Measurements from ENCODE around the gene PRICKLE1.

Gene PRICKLE1

GRCh38 chr12:42450248-42450647, 139.3 kb downstream of the PRICKLE1 start:
- DNase-seq (ENCODE audit: low read depth): no peak

GRCh38 chr12:42448841-42449240, 140.7 kb downstream of the PRICKLE1 start:
- DNase-seq (ENCODE audit: low read depth): no peak

- DNase-seq (ENCODE audit: low read depth): no peak
These were observed 142.2 kb downstream of the PRICKLE1 start for GRCh38 chr12:42447371-42447786.

GRCh38 chr12:42446761-42447160, 142.8 kb downstream of the PRICKLE1 start:
- no peak for DNase-seq (ENCODE audit: low read depth)

GRCh38 chr12:42445891-42446290, 143.7 kb downstream of the PRICKLE1 start:
- no peak for DNase-seq (ENCODE audit: low read depth)

GRCh38 chr12:42444192-42444943, 145.2 kb downstream of the PRICKLE1 start:
- DNase-seq (ENCODE audit: low read depth): no peak

GRCh38 chr12:42442888-42443287, 146.7 kb downstream of the PRICKLE1 start:
- no peak for DNase-seq (ENCODE audit: low read depth)

GRCh38 chr12:42442311-42442759, 147.2 kb downstream of the PRICKLE1 start:
- DNase-seq (ENCODE audit: low read depth): no peak

- no peak for DNase-seq (ENCODE audit: low read depth)
These were observed 148.9 kb downstream of the PRICKLE1 start for GRCh38 chr12:42440608-42441007.

- DNase-seq (ENCODE audit: low read depth): no peak
These were observed 156.9 kb downstream of the PRICKLE1 start for GRCh38 chr12:42432517-42433140.

- no peak for DNase-seq (ENCODE audit: low read depth)
These were observed 160.7 kb downstream of the PRICKLE1 start for GRCh38 chr12:42428850-42429249.

GRCh38 chr12:42426746-42427145, 162.8 kb downstream of the PRICKLE1 start:
- no peak for DNase-seq (ENCODE audit: low read depth)

- no peak for DNase-seq (ENCODE audit: low read depth)
These were observed 166.8 kb downstream of the PRICKLE1 start for GRCh38 chr12:42422785-42423184.

- peak; percentile 88 for DNase-seq (ENCODE audit: low read depth)
These were observed 167.4 kb downstream of the PRICKLE1 start for GRCh38 chr12:42421844-42422779.

- no peak for DNase-seq (ENCODE audit: low read depth)
These were observed 169.2 kb downstream of the PRICKLE1 start for GRCh38 chr12:42420395-42420794.

- DNase-seq (ENCODE audit: low read depth): no peak
These were observed 179.2 kb downstream of the PRICKLE1 start for GRCh38 chr12:42410340-42410739.

- DNase-seq (ENCODE audit: low read depth): no peak
These were observed 180.1 kb downstream of the PRICKLE1 start for GRCh38 chr12:42409471-42409870.

- DNase-seq (ENCODE audit: low read depth): no peak
These were observed 182.2 kb downstream of the PRICKLE1 start for GRCh38 chr12:42407306-42407705.
